WTC11 (cell line): ENCODE measurements around the gene TNFSF13B. TPM values are rescaled to one million over a fixed set of nuclear protein-coding genes. Genes with fewer than 3 reads are reported as not detected.

Source experiments
- ATAC-seq: fragments of 200-7000 bp; cut with Tn5 transposase; 2 replicates; pipeline ENCODE4 v1.10.0; 2021; ENCODE audit warnings: mild to moderate bottlenecking, moderate library complexity
- CTCF ChIA-PET: fragments of 300-600 bp; sonication (Branson Sonifier 250); formaldehyde crosslinking; loops from one replicate; lab custom pipeline; 2021; ENCODE audit warnings: antibody characterized with exemption; lab: Charles Lee
- POLR2A ChIA-PET: fragments of 350-600 bp; sonication (Branson Sonifier 250); formaldehyde crosslinking; loops from one replicate; lab custom pipeline; 2021; ENCODE audit warnings: antibody characterized with exemption; lab: Charles Lee
- DNase-seq: peaks from one replicate; pipeline ENCODE4 v3.0.0; 2021; ENCODE audit warnings: low spot score
- H3K27ac Mint-ChIP-seq: 2 replicates; pipeline ENCODE4 v1.8.0; 2021; ENCODE audit warnings: mixed read lengths
- H3K27me3 Mint-ChIP-seq: 2 replicates; pipeline ENCODE4 v1.8.0; 2021; ENCODE audit warnings: low read depth, mild to moderate bottlenecking, moderate library complexity, mixed read lengths
- H3K36me3 Mint-ChIP-seq: 2 replicates; pipeline ENCODE4 v1.8.0; 2021; ENCODE audit warnings: mixed read lengths
- H3K4me1 Mint-ChIP-seq: 2 replicates; pipeline ENCODE4 v1.8.0; 2022; ENCODE audit warnings: mixed read lengths
- H3K4me3 Mint-ChIP-seq: 2 replicates; pipeline ENCODE4 v1.8.0; 2021; ENCODE audit warnings: mild to moderate bottlenecking, moderate library complexity, mixed read lengths
- H3K9me3 Mint-ChIP-seq: 2 replicates; pipeline ENCODE4 v1.8.0; 2021; ENCODE audit warnings: mixed read lengths
- CBFB ChIP-seq: sonication (generic); formaldehyde crosslinking; IDR thresholded peaks from 2 replicates; pipeline ENCODE4 v1.8.1; 2022; ENCODE audit warnings: mild to moderate bottlenecking, low read depth, missing genetic modification reagents
- CREB1 ChIP-seq: sonication (generic); formaldehyde crosslinking; IDR thresholded peaks from 2 replicates; pipeline ENCODE4 v1.8.0; 2023; ENCODE audit warnings: mild to moderate bottlenecking, missing genetic modification reagents
- ELF4 ChIP-seq: sonication (generic); formaldehyde crosslinking; IDR thresholded peaks from 2 replicates; pipeline ENCODE4 v1.8.1; 2022; ENCODE audit warnings: low read depth, mild to moderate bottlenecking, moderate library complexity, missing genetic modification reagents
- FOXK1 ChIP-seq: sonication (generic); formaldehyde crosslinking; IDR thresholded peaks from 2 replicates; pipeline ENCODE4 v1.8.0; 2022; ENCODE audit warnings: mild to moderate bottlenecking, moderate library complexity, missing genetic modification reagents
- IRF2 ChIP-seq: sonication (generic); formaldehyde crosslinking; IDR thresholded peaks from 2 replicates; pipeline ENCODE4 v1.8.0; 2022; ENCODE audit warnings: low read depth, missing genetic modification reagents, borderline replicate concordance
- MXD4 ChIP-seq: fragments of 250-450 bp; sonication (Bioruptor Pico); IDR thresholded peaks from 2 replicates; pipeline ENCODE4 v1.8.0; 2021; ENCODE audit warnings: mild to moderate bottlenecking, moderate library complexity, borderline replicate concordance
- NR1H2 ChIP-seq: sonication (generic); formaldehyde crosslinking; IDR thresholded peaks from 2 replicates; pipeline ENCODE4 v1.9.0; 2021; ENCODE audit warnings: mild to moderate bottlenecking, moderate library complexity, missing genetic modification reagents
- NR2C2 ChIP-seq: sonication (generic); formaldehyde crosslinking; IDR thresholded peaks from 2 replicates; pipeline ENCODE4 v1.8.0; 2022; ENCODE audit warnings: mild to moderate bottlenecking, missing genetic modification reagents
- OVOL2 ChIP-seq: fragments of 250-450 bp; sonication (Bioruptor Pico); IDR thresholded peaks from 2 replicates; pipeline ENCODE4 v1.9.0; 2021; ENCODE audit warnings: mild to moderate bottlenecking, borderline replicate concordance
- TCF7 ChIP-seq: sonication (generic); formaldehyde crosslinking; IDR thresholded peaks from 2 replicates; pipeline ENCODE4 v1.8.0; 2022; ENCODE audit warnings: mild to moderate bottlenecking, low read depth, missing genetic modification reagents, moderate library complexity
- ZNF263 ChIP-seq: sonication (generic); formaldehyde crosslinking; IDR thresholded peaks from 2 replicates; pipeline ENCODE4 v1.8.1; 2022; ENCODE audit warnings: low read depth, mild to moderate bottlenecking, moderate library complexity, missing genetic modification reagents
- ZNF423 ChIP-seq: fragments of 250-450 bp; sonication (Bioruptor Pico); IDR thresholded peaks from 2 replicates; pipeline ENCODE4 v2.1.2; 2022; ENCODE audit warnings: mild to moderate bottlenecking, moderate library complexity
- total RNA-seq: library from RNA; stranded (reverse); gene quantifications from 3 replicates; pipeline ENCODE4 v1.2.3, GENCODE V29; 2021
- TF ChIP-seq, protein P1 (sequence below): sonication (generic); formaldehyde crosslinking; IDR thresholded peaks from 2 replicates; pipeline ENCODE4 v1.8.0; 2022; ENCODE audit warnings: mild to moderate bottlenecking, missing genetic modification reagents
- TF ChIP-seq, protein P2 (sequence below): fragments of 250-450 bp; sonication (Bioruptor Pico); IDR thresholded peaks from 2 replicates; pipeline ENCODE4 v1.8.0; 2021; ENCODE audit warnings: mild to moderate bottlenecking
- TF ChIP-seq, protein P3 (sequence below): fragments of 250-450 bp; sonication (Bioruptor Pico); IDR thresholded peaks from 2 replicates; pipeline ENCODE4 v1.9.0; 2021; ENCODE audit warnings: mild to moderate bottlenecking, borderline replicate concordance
- TF ChIP-seq, protein P4 (sequence below): sonication (generic); formaldehyde crosslinking; IDR thresholded peaks from 2 replicates; pipeline ENCODE4 v1.8.1; 2023; ENCODE audit warnings: mild to moderate bottlenecking, missing genetic modification reagents, moderate library complexity
- TF ChIP-seq, protein P5 (sequence below): sonication (generic); formaldehyde crosslinking; IDR thresholded peaks from 2 replicates; pipeline ENCODE4 v1.8.0; 2022; ENCODE audit warnings: mild to moderate bottlenecking, missing genetic modification reagents
- TF ChIP-seq, protein P6 (sequence below): fragments of 250-450 bp; sonication (Bioruptor Pico); conservative IDR thresholded peaks from 2 replicates; pipeline ENCODE4 v1.9.0; 2021; ENCODE audit warnings: mild to moderate bottlenecking
- TF ChIP-seq, protein P7 (sequence below): fragments of 250-450 bp; sonication (Bioruptor Pico); IDR thresholded peaks from 2 replicates; pipeline ENCODE4 v1.9.0; 2021; ENCODE audit warnings: mild to moderate bottlenecking

Gene TNFSF13B
- total RNA-seq, 1 experiment from 2014 or later: 0.39 TPM

DNA sequence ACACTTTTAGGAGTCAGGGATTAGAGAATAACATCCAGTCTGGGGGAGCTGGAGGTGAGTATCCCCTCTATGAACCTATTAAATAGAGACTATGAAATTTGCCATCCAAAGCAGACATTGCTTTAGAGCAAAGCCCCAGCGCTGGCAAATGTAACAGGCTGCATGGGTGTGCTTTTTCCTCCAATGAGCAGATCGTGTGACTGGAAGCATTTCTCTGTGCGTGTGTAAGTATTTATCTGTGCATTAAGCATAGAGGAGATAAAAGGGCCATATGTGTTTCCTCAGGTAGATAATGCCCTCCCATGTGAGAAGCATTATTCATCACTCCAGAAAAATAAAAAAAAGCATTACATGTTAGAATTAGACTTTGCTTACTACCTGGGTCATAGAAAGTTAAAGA, 924 bp downstream of the TNFSF13B start:
- no peak overlapping the region for H3K27ac Mint-ChIP-seq
- no peak for TF ChIP-seq NR2C2
- TF ChIP-seq, protein P1, sequence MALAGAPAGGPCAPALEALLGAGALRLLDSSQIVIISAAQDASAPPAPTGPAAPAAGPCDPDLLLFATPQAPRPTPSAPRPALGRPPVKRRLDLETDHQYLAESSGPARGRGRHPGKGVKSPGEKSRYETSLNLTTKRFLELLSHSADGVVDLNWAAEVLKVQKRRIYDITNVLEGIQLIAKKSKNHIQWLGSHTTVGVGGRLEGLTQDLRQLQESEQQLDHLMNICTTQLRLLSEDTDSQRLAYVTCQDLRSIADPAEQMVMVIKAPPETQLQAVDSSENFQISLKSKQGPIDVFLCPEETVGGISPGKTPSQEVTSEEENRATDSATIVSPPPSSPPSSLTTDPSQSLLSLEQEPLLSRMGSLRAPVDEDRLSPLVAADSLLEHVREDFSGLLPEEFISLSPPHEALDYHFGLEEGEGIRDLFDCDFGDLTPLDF (CRISPR knock-in tag): no peak
- CTCF ChIA-PET: interaction anchor here (1.8 kb wide), 1 partner anchor 625 kb away, joined by 8 read pairs; no protein-coding TSS in a partner anchor
- peaks cover 11% of the 10 kb centered on the region for H3K4me1 Mint-ChIP-seq
- POLR2A ChIA-PET: no interaction called here
- H3K36me3 Mint-ChIP-seq: no peaks in the 10 kb centered on the region
- H3K27me3 Mint-ChIP-seq: no peaks in the 10 kb centered on the region
- ATAC-seq (no peak), DNase-seq (no peak)
- no peak overlapping the region for H3K4me3 Mint-ChIP-seq
- H3K9me3 Mint-ChIP-seq: no peaks in the 10 kb centered on the region

DNA sequence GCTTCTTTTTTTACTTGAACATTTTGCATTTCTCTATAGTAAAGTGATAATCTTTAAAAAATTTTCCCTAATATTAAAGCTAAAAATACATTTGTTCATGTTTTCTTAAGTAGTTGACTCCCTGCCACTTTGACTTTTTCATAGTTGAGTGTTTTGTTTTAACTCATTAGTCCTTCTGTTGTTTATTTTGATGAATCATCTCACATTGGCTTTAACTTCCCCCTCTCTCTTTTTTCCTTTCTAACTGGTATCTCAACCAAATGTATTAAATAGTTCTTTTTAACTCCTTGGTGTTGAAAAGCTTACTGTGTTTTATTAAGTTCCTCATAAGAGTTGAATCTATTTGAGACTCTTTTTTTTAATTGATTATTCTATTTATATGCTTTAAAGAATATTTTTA, 2.8 kb downstream of the TNFSF13B start:
- ATAC-seq (no peak), DNase-seq (no peak)
- Mint-ChIP-seq H3K36me3 (no peaks in the 10 kb centered on the region), H3K27ac (no peak overlapping the region), H3K9me3 (no peaks in the 10 kb centered on the region), H3K4me1 (peaks cover 11% of the 10 kb centered on the region), H3K27me3 (no peaks in the 10 kb centered on the region), H3K4me3 (no peak overlapping the region)
- CTCF ChIA-PET: interaction anchor here (0.5 kb wide), 1 partner anchor 320 kb away, joined by 3 read pairs; no protein-coding TSS in a partner anchor
- TF ChIP-seq FOXK1 (CRISPR knock-in tag) (no peak), TCF7 (no peak), ELF4 (CRISPR knock-in tag) (no peak), IRF2 (CRISPR knock-in tag) (no peak), CREB1 (no peak)
- TF ChIP-seq, protein P2, sequence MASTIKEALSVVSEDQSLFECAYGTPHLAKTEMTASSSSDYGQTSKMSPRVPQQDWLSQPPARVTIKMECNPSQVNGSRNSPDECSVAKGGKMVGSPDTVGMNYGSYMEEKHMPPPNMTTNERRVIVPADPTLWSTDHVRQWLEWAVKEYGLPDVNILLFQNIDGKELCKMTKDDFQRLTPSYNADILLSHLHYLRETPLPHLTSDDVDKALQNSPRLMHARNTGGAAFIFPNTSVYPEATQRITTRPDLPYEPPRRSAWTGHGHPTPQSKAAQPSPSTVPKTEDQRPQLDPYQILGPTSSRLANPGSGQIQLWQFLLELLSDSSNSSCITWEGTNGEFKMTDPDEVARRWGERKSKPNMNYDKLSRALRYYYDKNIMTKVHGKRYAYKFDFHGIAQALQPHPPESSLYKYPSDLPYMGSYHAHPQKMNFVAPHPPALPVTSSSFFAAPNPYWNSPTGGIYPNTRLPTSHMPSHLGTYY: no peak
- TF ChIP-seq, protein P3, sequence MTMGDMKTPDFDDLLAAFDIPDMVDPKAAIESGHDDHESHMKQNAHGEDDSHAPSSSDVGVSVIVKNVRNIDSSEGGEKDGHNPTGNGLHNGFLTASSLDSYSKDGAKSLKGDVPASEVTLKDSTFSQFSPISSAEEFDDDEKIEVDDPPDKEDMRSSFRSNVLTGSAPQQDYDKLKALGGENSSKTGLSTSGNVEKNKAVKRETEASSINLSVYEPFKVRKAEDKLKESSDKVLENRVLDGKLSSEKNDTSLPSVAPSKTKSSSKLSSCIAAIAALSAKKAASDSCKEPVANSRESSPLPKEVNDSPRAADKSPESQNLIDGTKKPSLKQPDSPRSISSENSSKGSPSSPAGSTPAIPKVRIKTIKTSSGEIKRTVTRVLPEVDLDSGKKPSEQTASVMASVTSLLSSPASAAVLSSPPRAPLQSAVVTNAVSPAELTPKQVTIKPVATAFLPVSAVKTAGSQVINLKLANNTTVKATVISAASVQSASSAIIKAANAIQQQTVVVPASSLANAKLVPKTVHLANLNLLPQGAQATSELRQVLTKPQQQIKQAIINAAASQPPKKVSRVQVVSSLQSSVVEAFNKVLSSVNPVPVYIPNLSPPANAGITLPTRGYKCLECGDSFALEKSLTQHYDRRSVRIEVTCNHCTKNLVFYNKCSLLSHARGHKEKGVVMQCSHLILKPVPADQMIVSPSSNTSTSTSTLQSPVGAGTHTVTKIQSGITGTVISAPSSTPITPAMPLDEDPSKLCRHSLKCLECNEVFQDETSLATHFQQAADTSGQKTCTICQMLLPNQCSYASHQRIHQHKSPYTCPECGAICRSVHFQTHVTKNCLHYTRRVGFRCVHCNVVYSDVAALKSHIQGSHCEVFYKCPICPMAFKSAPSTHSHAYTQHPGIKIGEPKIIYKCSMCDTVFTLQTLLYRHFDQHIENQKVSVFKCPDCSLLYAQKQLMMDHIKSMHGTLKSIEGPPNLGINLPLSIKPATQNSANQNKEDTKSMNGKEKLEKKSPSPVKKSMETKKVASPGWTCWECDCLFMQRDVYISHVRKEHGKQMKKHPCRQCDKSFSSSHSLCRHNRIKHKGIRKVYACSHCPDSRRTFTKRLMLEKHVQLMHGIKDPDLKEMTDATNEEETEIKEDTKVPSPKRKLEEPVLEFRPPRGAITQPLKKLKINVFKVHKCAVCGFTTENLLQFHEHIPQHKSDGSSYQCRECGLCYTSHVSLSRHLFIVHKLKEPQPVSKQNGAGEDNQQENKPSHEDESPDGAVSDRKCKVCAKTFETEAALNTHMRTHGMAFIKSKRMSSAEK (CRISPR knock-in tag): no peak
- TF ChIP-seq, protein P4, sequence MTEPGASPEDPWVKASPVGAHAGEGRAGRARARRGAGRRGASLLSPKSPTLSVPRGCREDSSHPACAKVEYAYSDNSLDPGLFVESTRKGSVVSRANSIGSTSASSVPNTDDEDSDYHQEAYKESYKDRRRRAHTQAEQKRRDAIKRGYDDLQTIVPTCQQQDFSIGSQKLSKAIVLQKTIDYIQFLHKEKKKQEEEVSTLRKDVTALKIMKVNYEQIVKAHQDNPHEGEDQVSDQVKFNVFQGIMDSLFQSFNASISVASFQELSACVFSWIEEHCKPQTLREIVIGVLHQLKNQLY: no peak
- POLR2A ChIA-PET: no interaction called here

DNA sequence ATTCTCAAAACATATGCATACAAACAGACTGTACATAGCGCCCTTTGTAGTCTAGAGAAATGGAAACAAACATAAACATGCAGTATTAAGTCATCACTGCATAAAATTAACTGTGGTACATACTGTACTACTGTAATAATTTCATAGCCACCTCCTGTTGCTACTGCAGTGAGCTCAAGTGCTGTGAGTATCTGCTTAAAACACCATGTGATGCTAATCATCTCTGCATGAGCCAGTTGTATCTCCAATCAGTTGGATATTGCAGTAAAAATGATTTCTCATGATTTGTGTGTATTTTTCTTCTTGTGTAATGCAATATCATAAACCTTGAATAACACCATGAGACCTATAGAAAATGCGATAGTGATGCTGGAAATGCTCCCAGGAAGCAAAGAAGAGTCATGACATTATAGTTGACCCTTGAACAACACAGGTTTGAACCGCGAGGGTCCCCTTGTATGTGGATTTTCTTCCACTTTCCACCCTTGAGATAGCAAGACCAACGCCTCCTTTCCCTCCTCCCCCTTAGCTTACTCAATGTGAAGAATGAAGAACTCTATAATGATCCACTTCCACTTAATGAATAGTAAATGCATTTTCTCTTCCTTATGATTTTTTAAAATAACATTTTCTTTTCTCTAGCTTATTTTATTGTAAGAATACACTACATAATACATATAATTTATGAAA, 4.1 kb downstream of the TNFSF13B start:
- DNase-seq (no peak), ATAC-seq (no peak)
- ChIA-PET CTCF (no interaction called here), POLR2A (no interaction called here)
- H3K4me3 Mint-ChIP-seq: no peak overlapping the region
- H3K4me1 Mint-ChIP-seq: peaks cover 11% of the 10 kb centered on the region
- no peak overlapping the region for H3K27ac Mint-ChIP-seq
- no peaks in the 10 kb centered on the region for H3K27me3 Mint-ChIP-seq
- no peaks in the 10 kb centered on the region for H3K36me3 Mint-ChIP-seq
- H3K9me3 Mint-ChIP-seq: peaks cover 5% of the 10 kb centered on the region; the same call in 1 of the 2 replicates
- no peak for TF ChIP-seq NR1H2
- no peak for TF ChIP-seq OVOL2 (CRISPR knock-in tag)
- no peak for TF ChIP-seq CBFB (CRISPR knock-in tag)
- TF ChIP-seq, protein P5, sequence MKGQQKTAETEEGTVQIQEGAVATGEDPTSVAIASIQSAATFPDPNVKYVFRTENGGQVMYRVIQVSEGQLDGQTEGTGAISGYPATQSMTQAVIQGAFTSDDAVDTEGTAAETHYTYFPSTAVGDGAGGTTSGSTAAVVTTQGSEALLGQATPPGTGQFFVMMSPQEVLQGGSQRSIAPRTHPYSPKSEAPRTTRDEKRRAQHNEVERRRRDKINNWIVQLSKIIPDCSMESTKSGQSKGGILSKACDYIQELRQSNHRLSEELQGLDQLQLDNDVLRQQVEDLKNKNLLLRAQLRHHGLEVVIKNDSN: no peak
- TF ChIP-seq MXD4 (CRISPR knock-in tag): no peak
- TF ChIP-seq, protein P6, sequence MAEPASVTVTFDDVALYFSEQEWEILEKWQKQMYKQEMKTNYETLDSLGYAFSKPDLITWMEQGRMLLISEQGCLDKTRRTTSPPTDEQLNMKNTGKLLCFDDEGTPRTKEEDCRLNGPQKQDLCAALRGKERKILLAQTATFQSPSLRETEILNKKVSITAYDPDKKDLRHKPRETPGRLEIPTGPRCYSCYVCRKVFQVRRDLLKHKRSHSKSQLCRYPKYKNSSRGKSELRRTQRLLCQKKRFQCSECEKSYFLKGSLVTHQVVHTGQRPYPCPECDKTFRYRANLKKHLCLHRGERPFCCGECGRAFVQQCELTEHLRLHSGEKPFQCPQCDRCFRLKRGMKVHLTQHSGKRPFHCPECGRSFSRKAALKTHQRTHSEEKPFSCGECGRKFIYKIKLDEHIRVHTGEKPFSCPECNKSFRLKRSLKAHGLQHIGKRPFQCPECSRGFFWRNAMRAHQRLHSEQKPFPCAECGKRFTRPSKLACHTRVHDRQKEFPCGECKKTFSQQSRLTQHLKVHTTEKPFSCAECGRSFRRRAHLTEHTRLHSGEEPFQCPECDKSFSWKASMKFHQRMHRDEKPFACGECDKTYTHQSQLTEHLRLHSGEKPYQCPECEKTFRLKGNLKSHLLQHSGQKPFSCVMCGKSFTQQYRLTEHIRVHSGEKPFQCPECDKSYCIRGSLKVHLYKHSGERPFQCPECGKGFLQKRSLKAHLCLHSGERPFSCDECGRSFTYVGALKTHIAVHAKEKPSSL (CRISPR knock-in tag): no peak
- TF ChIP-seq ZNF423 (CRISPR knock-in tag): no peak
- TF ChIP-seq, protein P7, sequence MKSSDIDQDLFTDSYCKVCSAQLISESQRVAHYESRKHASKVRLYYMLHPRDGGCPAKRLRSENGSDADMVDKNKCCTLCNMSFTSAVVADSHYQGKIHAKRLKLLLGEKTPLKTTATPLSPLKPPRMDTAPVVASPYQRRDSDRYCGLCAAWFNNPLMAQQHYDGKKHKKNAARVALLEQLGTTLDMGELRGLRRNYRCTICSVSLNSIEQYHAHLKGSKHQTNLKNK (CRISPR knock-in tag): no peak
- no peak for TF ChIP-seq ZNF263 (CRISPR knock-in tag)
- no peak for TF ChIP-seq ELF4 (CRISPR knock-in tag)
